K562 (cell line): ENCODE data around the gene PHF10.

Source experiments
- IFI16 ChIP-seq: fragments of 250-450 bp; sonication (Bioruptor Pico); IDR thresholded peaks from 2 replicates; pipeline ENCODE4 v2.1.2; 2022; ENCODE audit warnings: mild to moderate bottlenecking, inconsistent platforms
- POLR2A ChIP-seq: fragments of 450-650 bp; conservative IDR thresholded peaks from 2 replicates; pipeline ENCODE4 v1.6.1; 2016
- RUNX1 ChIP-seq: sonication (generic); IDR thresholded peaks from 2 replicates; pipeline ENCODE4 v1.6.1; 2016; ENCODE audit warnings: antibody characterized with exemption, low read depth
- TCF7 ChIP-seq: sonication (generic); IDR thresholded peaks from 2 replicates; pipeline ENCODE4 v1.6.1; 2016; ENCODE audit warnings: antibody characterized with exemption, borderline replicate concordance

- TF ChIP-seq TCF7 (no peak), RUNX1 (no peak), IFI16 (no peak), POLR2A (no peak)
Observed at GRCh38 chr6:169763881-169764280, 39.6 kb upstream of the PHF10 start.
